ENCODE measurements around the gene BIVM. TPM values are rescaled to one million over a fixed set of nuclear protein-coding genes. Genes with fewer than 3 reads are reported as not detected.

Gene BIVM
- total RNA-seq, 1 donor from 2014 or later, result 13.3 TPM

- H3K36me3 Mint-ChIP-seq (ENCODE audit: low read depth, unreplicated experiment), result peaks cover 12% of the 10 kb centered on the region
- Histone ChIP-seq H3K79me2 (ENCODE audit: insufficient read depth, low read length) (no peaks in the 10 kb centered on the region), H3K9me3 (ENCODE audit: insufficient read depth, low read depth, low read length) (no peaks in the 10 kb centered on the region), H4K20me1 (ENCODE audit: insufficient read depth, low read length) (peaks cover 19% of the 10 kb centered on the region), H2AFZ (ENCODE audit: low read depth, low read length) (peak overlapping the region; percentile 57), H3K36me3 (ENCODE audit: insufficient read depth, low read length) (peaks cover 40% of the 10 kb centered on the region), H3K9ac (ENCODE audit: low read length) (peak overlapping the region; percentile 49), H3K27ac (ENCODE audit: low read depth, low read length) (peak overlapping the region; percentile 56), H3K4me3 (ENCODE audit: insufficient read depth, low read depth, low read length) (no peak overlapping the region), H3K4me1 (ENCODE audit: insufficient read depth, low read length) (peaks cover 18% of the 10 kb centered on the region), H3K4me2 (ENCODE audit: low read length) (peak overlapping the region; percentile 20), H3K27me3 (ENCODE audit: insufficient read depth, low read length) (no peaks in the 10 kb centered on the region)
- H3K4me3 Mint-ChIP-seq (ENCODE audit: unreplicated experiment), result no peak overlapping the region
- peak overlapping the region; percentile 60 for H3K27ac Mint-ChIP-seq (ENCODE audit: unreplicated experiment)
- no peaks in the 10 kb centered on the region for H3K27me3 Mint-ChIP-seq (ENCODE audit: low read depth, unreplicated experiment)
- DNase-seq (ENCODE audit: low read depth), result peak; percentile 63
- peaks cover 31% of the 10 kb centered on the region for H3K4me1 Mint-ChIP-seq (ENCODE audit: low read depth, unreplicated experiment)
- H3K9me3 Mint-ChIP-seq (ENCODE audit: unreplicated experiment), result no peaks in the 10 kb centered on the region
- FAIRE-seq, result peak; percentile 39
- TF ChIP-seq, protein P1, sequence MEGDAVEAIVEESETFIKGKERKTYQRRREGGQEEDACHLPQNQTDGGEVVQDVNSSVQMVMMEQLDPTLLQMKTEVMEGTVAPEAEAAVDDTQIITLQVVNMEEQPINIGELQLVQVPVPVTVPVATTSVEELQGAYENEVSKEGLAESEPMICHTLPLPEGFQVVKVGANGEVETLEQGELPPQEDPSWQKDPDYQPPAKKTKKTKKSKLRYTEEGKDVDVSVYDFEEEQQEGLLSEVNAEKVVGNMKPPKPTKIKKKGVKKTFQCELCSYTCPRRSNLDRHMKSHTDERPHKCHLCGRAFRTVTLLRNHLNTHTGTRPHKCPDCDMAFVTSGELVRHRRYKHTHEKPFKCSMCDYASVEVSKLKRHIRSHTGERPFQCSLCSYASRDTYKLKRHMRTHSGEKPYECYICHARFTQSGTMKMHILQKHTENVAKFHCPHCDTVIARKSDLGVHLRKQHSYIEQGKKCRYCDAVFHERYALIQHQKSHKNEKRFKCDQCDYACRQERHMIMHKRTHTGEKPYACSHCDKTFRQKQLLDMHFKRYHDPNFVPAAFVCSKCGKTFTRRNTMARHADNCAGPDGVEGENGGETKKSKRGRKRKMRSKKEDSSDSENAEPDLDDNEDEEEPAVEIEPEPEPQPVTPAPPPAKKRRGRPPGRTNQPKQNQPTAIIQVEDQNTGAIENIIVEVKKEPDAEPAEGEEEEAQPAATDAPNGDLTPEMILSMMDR (IDR thresholded peaks at IDR 0.05; ENCODE audit: insufficient read depth, low read depth, low read length), result peak; percentile 75
- no peak for TF ChIP-seq EZH2 (IDR thresholded peaks at IDR 0.05; ENCODE audit: insufficient read depth, low read length)
Observed at GRCh38 chr13:102870677-102871415, 71.9 kb downstream of the BIVM start.

DNA sequence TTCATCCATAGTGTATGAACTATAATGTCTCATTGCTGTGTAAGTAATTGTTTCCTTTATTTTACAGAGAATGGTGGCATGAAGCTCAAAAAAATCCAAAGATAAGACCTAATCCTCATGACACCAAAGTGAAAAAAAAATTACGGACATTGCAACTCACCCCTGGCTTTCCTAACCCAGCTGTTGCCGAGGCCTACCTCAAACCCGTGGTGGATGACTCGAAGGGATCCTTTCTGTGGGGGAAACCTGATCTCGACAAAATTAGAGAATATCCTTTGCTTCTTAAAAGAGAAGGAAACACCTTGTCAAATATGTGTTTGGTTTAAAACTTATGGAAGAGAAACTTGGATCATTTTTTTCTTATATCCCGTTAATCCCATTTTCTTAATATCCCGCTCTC lies 73.2 kb downstream of the BIVM start:
- H3K27me3 Mint-ChIP-seq (ENCODE audit: low read depth, unreplicated experiment), result no peaks in the 10 kb centered on the region
- no peak overlapping the region for H3K27ac ChIP-seq (ENCODE audit: low read depth, low read length)
- H3K4me1 Mint-ChIP-seq (ENCODE audit: low read depth, unreplicated experiment), result peaks cover 38% of the 10 kb centered on the region
- H3K36me3 Mint-ChIP-seq (ENCODE audit: low read depth, unreplicated experiment), result peaks cover 14% of the 10 kb centered on the region
- no peak overlapping the region for H3K27ac Mint-ChIP-seq (ENCODE audit: unreplicated experiment)
- peaks cover 18% of the 10 kb centered on the region for H3K4me1 ChIP-seq (ENCODE audit: insufficient read depth, low read length)
- no peaks in the 10 kb centered on the region for H3K79me2 ChIP-seq (ENCODE audit: insufficient read depth, low read length)
- peaks cover 41% of the 10 kb centered on the region for H3K36me3 ChIP-seq (ENCODE audit: insufficient read depth, low read length)
- H3K4me3 Mint-ChIP-seq (ENCODE audit: unreplicated experiment), result no peak overlapping the region
- no peak overlapping the region for H3K9ac ChIP-seq (ENCODE audit: low read length)
- no peak overlapping the region for H3K4me3 ChIP-seq (ENCODE audit: insufficient read depth, low read depth, low read length)
- DNase-seq (ENCODE audit: low read depth) (no peak), FAIRE-seq (no peak)
- TF ChIP-seq EZH2 (IDR thresholded peaks at IDR 0.05; ENCODE audit: insufficient read depth, low read length), result no peak
- TF ChIP-seq, protein P1 (IDR thresholded peaks at IDR 0.05; ENCODE audit: insufficient read depth, low read depth, low read length), result no peak
- no peaks in the 10 kb centered on the region for H3K9me3 Mint-ChIP-seq (ENCODE audit: unreplicated experiment)
- H3K4me2 ChIP-seq (ENCODE audit: low read length), result no peak overlapping the region
- peaks cover 18% of the 10 kb centered on the region for H4K20me1 ChIP-seq (ENCODE audit: insufficient read depth, low read length)
- no peak overlapping the region for H2AFZ ChIP-seq (ENCODE audit: low read depth, low read length)
- H3K9me3 ChIP-seq (ENCODE audit: insufficient read depth, low read depth, low read length), result no peaks in the 10 kb centered on the region
- H3K27me3 ChIP-seq (ENCODE audit: insufficient read depth, low read length), result no peaks in the 10 kb centered on the region

DNA sequence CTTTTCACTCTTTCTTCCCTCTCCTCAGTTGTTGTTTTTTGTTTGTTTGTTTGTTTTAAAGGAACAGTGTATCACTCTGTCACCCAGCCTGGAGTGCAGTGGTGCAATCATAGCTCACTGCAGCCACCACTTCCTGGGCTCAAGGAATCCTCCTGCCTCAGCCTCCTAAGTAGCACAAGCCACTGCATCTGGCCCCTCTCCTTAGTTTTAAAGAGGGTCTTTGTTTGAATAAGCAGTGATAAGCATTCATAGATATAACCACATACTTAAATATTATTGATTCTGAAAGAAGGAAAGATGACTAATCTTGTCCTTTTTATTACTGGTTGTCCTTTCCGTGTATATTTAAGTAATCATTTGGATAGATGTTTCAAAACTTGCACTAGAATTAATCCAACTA lies 73.6 kb downstream of the BIVM start:
- H3K9me3 Mint-ChIP-seq (ENCODE audit: unreplicated experiment), result no peaks in the 10 kb centered on the region

More for the DNA sequence above, 73.6 kb downstream of the BIVM start:
- no peaks in the 10 kb centered on the region for H3K27me3 Mint-ChIP-seq (ENCODE audit: low read depth, unreplicated experiment)
- peaks cover 18% of the 10 kb centered on the region for H3K4me1 ChIP-seq (ENCODE audit: insufficient read depth, low read length)
- no peaks in the 10 kb centered on the region for H3K79me2 ChIP-seq (ENCODE audit: insufficient read depth, low read length)
- H3K4me1 Mint-ChIP-seq (ENCODE audit: low read depth, unreplicated experiment), result peaks cover 40% of the 10 kb centered on the region
- H3K36me3 Mint-ChIP-seq (ENCODE audit: low read depth, unreplicated experiment), result peaks cover 14% of the 10 kb centered on the region
- H3K4me3 Mint-ChIP-seq (ENCODE audit: unreplicated experiment), result no peak overlapping the region
- TF ChIP-seq, protein P1 (IDR thresholded peaks at IDR 0.05; ENCODE audit: insufficient read depth, low read depth, low read length), result no peak
- no peak for TF ChIP-seq EZH2 (IDR thresholded peaks at IDR 0.05; ENCODE audit: insufficient read depth, low read length)
- peaks cover 41% of the 10 kb centered on the region for H3K36me3 ChIP-seq (ENCODE audit: insufficient read depth, low read length)
- H3K4me2 ChIP-seq (ENCODE audit: low read length), result no peak overlapping the region
- no peaks in the 10 kb centered on the region for H3K9me3 ChIP-seq (ENCODE audit: insufficient read depth, low read depth, low read length)
- FAIRE-seq (no peak), DNase-seq (ENCODE audit: low read depth) (no peak)
- peaks cover 14% of the 10 kb centered on the region for H4K20me1 ChIP-seq (ENCODE audit: insufficient read depth, low read length)
- H3K27me3 ChIP-seq (ENCODE audit: insufficient read depth, low read length), result no peaks in the 10 kb centered on the region
- no peak overlapping the region for H3K9ac ChIP-seq (ENCODE audit: low read length)
- no peak overlapping the region for H3K4me3 ChIP-seq (ENCODE audit: insufficient read depth, low read depth, low read length)
- H3K27ac Mint-ChIP-seq (ENCODE audit: unreplicated experiment), result no peak overlapping the region
- H3K27ac ChIP-seq (ENCODE audit: low read depth, low read length), result no peak overlapping the region
- no peak overlapping the region for H2AFZ ChIP-seq (ENCODE audit: low read depth, low read length)
